Esophagus squamous epithelium (tissue), 5 donors: ENCODE data around the gene PLCXD3. TPM values are rescaled to one million over a fixed set of nuclear protein-coding genes. Genes with fewer than 3 reads are reported as not detected.

Experiments used
- DNase-seq: peaks from one replicate; lab custom pipeline; 2025; lab: John Stamatoyannopoulos, UW
- H3K27ac ChIP-seq, 4 donors: fragments of 200-600 bp; sonication (generic); one replicate each; pipeline ENCODE4 v1.5.1; 2016 to 2019; ENCODE audit warnings: mild to moderate bottlenecking in 1 of 4
- H3K27me3 ChIP-seq, 4 donors: fragments of 200-600 bp; sonication (generic); 1 replicate in 3 of 4; 2 replicates in 1 of 4; pipeline versions ENCODE4 v1.5.1 to v1.6.0; 2017 to 2021; ENCODE audit warnings: antibody characterized with exemption in 1 of 4
- H3K36me3 ChIP-seq, 3 donors: fragments of 200-600 bp; sonication (generic); one replicate each; pipeline ENCODE4 v1.5.1; 2016 to 2019
- H3K4me1 ChIP-seq, 3 donors: fragments of 200-600 bp; sonication (generic); one replicate each; pipeline ENCODE4 v1.5.1; 2017 to 2019
- H3K4me3 ChIP-seq, 4 donors: fragments of 200-600 bp; sonication (generic); 1 replicate in 3 of 4; 2 replicates in 1 of 4; pipeline ENCODE4 v1.5.1; 2016 to 2019; ENCODE audit warnings: mild to moderate bottlenecking in 2 of 4, moderate library complexity in 1 of 4
- H3K9me3 ChIP-seq, 3 donors: fragments of 200-600 bp; sonication (generic); one replicate each; pipeline ENCODE4 v1.5.1; 2016 to 2019
- CTCF ChIP-seq, 6 experiments: fragments of 450-650 bp in 4 of 6; fragments of 200-600 bp in 2 of 6; sonication (generic) in 2 of 6; IDR thresholded peaks; one replicate each; pipeline ENCODE4 v1.5.1; 2016 to 2019; ENCODE audit warnings: antibody characterized with exemption in 6 of 6, mild to moderate bottlenecking in 4 of 6, moderate library complexity in 4 of 6
- POLR2A ChIP-seq, 4 donors: fragments of 450-650 bp; IDR thresholded peaks; one replicate each; pipeline ENCODE4 v1.6.1; 2017; ENCODE audit warnings: antibody characterized with exemption in 4 of 4, mild to moderate bottlenecking in 4 of 4, moderate library complexity in 3 of 4
- WGBS, 2 donors: methylation state at CpG; one replicate each; pipeline ENCODE4 v1.1.5; 2018; 5-methylcytosine and 5-hydroxymethylcytosine counted together
- intact Hi-C: fragments of 100-400 bp; cut with DNase I; formaldehyde crosslinking; loops from one replicate; pipeline ENCODE4 v1.15.0; 2022
- total RNA-seq, 4 donors: library from RNA; depleted of rRNA; stranded (reverse); fragments of >200 nt; gene quantifications; one replicate each; pipeline ENCODE4 v1.1.0, GENCODE V29; 2016
- donor health status: DM: yes; HTN: yes; CAD: no.

The PLCXD3 gene
- total RNA-seq, 4 donors from 2014 or later: 0.13 to 1.5 (median 0.94) TPM; not detected in 1

DNA sequence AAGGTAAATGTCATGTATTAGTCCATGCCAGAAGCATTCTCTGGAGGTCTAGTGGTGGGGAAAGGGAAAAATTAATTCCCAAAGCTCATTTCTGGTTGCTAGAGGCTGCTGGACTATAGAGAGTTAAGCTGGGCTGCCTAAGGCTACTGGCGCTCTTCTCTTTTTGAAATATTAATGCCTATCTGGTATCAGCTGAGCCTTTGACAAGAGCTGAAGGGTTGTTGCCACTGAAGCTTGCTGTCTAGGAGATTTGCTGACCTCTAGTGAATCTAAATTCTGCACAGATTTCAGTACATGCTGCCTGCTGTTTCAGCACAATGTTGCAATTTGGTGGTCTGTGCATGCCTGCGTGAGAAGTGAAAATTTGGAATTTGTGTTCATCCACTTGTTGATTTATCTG is 29.1 kb upstream of the PLCXD3 start:
- WGBS, 2 donors: 79 to 88% methylated on average over 2 of the region's 2 CpGs
- no peak for DNase-seq
- intact Hi-C loops: no loop called here
- Histone ChIP-seq H3K9me3 (no peaks in the 10 kb centered on the region), H3K4me3 (no peak overlapping the region), H3K27me3 (no peaks in the 10 kb centered on the region), H3K27ac (no peak overlapping the region), H3K36me3 (no peaks in the 10 kb centered on the region), H3K4me1 (no peaks in the 10 kb centered on the region)
- TF ChIP-seq POLR2A (IDR thresholded peaks at IDR 0.05) (no peak), CTCF (IDR thresholded peaks at IDR 0.05) (no peak)

DNA sequence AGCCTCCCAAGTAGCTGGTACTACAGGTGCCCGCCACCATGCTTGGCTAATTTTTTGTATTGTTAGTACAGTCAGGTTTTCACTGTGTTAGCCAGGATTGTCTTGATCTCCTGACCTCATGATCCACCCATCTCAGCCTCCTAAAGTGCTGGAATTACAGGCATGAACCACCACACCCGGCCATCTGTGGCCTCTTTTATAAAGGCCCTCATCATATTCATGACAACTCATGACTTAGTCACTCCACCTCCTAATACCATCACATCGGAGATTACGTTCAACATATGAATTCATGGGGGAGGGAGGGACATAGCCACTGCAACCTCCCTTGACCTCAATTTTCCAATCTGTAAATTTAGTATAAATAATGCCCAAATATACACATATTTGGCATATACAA is 27.2 kb upstream of the PLCXD3 start:
- no peaks in the 10 kb centered on the region for H3K4me1 ChIP-seq
- no peaks in the 10 kb centered on the region for H3K9me3 ChIP-seq
- no peaks in the 10 kb centered on the region for H3K27me3 ChIP-seq
- no peaks in the 10 kb centered on the region for H3K36me3 ChIP-seq
- TF ChIP-seq CTCF (IDR thresholded peaks at IDR 0.05) (no peak), POLR2A (IDR thresholded peaks at IDR 0.05) (no peak)
- intact Hi-C loops: no loop called here
- H3K27ac ChIP-seq: no peak overlapping the region
- DNase-seq: no peak
- 77 to 85% methylated on average over 4 of the region's 4 CpGs for WGBS, 2 donors
- H3K4me3 ChIP-seq: no peak overlapping the region

DNA sequence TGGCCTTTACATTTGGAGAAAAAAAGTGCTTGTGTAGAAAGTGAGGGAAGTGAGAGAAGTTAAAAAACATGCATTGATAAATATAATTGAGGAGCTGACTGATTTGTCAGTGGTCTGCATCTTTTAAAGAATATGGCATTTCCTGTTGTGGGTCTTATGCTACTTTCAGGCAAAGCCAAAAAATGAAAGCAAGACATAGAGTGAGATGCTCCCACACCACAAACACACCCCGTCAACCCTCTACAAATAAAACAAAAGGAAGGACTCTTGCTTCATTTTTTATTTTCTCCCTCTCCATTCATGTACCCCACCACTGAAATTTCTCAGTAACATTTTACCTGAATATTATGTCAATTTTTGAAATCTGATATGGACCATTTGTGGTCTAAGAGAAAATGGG is 22.1 kb upstream of the PLCXD3 start:
- intact Hi-C loops: no loop called here
- DNase-seq: no peak

DNA sequence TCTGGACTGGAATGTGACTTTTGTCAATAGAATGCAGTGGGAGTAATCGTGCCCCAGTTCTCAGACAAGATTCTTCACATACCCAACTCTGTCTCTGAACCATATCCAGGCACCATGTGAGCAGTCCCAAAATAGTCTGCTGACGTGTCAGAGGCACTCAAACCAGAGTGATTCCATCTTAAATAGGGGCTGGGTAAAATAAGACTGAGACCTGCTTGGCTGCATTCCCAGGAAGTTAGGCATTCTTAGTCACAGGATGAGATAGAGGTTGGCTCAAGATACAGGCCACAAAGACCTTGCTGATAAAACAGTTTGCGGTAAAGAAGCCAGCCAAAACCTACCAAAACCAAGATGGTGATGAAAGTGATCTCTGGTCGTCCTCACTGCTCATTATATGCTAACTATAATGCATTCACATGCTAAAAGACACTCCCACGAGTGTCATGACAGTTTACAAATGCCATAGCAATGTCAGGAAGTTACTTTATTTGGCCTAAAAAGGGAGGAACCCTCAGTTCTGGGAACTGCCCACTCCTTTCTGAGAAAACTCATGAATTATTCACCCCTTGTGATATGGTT is 16.9 kb upstream of the PLCXD3 start:
- H3K4me3 ChIP-seq: no peak overlapping the region
- no peak for TF ChIP-seq CTCF (IDR thresholded peaks at IDR 0.05)
- TF ChIP-seq POLR2A (IDR thresholded peaks at IDR 0.05): no peak
- intact Hi-C loops: no loop called here
- no peaks in the 10 kb centered on the region for H3K9me3 ChIP-seq
- 29 to 42% methylated on average over 5 of the region's 5 CpGs for WGBS, 2 donors
- no peak for DNase-seq
- H3K27me3 ChIP-seq: no peaks in the 10 kb centered on the region
- no peaks in the 10 kb centered on the region for H3K36me3 ChIP-seq
- H3K27ac ChIP-seq: no peak overlapping the region
- H3K4me1 ChIP-seq: no peaks in the 10 kb centered on the region

More for the DNA sequence above, 22.1 kb upstream of the PLCXD3 start:
- WGBS, 2 donors: 68 to 76% methylated on average over 1 of the region's 1 CpG
- TF ChIP-seq POLR2A (IDR thresholded peaks at IDR 0.05): no peak
- no peak for TF ChIP-seq CTCF (IDR thresholded peaks at IDR 0.05)
- no peak overlapping the region for H3K4me3 ChIP-seq
- no peaks in the 10 kb centered on the region for H3K36me3 ChIP-seq
- no peaks in the 10 kb centered on the region for H3K4me1 ChIP-seq
- H3K27ac ChIP-seq: no peak overlapping the region
- H3K9me3 ChIP-seq: no peaks in the 10 kb centered on the region
- no peaks in the 10 kb centered on the region for H3K27me3 ChIP-seq

GRCh38 chr5:41526699-41527098 is 16.3 kb upstream of the PLCXD3 start:
- Histone ChIP-seq H3K27ac (no peak overlapping the region), H3K9me3 (no peaks in the 10 kb centered on the region), H3K27me3 (no peaks in the 10 kb centered on the region), H3K4me1 (no peaks in the 10 kb centered on the region), H3K4me3 (no peak overlapping the region), H3K36me3 (no peaks in the 10 kb centered on the region)
- WGBS, 2 donors: 47 to 49% methylated on average over 4 of the region's 4 CpGs
- intact Hi-C loops: no loop called here
- no peak for TF ChIP-seq POLR2A (IDR thresholded peaks at IDR 0.05)
- TF ChIP-seq CTCF (IDR thresholded peaks at IDR 0.05): no peak
- no peak for DNase-seq
